OCI-LY7 (cell line): Measurements from ENCODE around the gene RNF17.

ENCODE experiments used
- CTCF ChIP-seq: fragments of 200-600 bp; sonication (generic); conservative IDR thresholded peaks from 2 replicates; pipeline ENCODE4 v1.5.1; 2014; ENCODE audit warnings: mild to moderate bottlenecking, antibody characterized with exemption, low read length, moderate library complexity, mixed read lengths
- EZH2phosphoT487 ChIP-seq: fragments of 200-600 bp; sonication (generic); IDR thresholded peaks from 2 replicates; pipeline ENCODE4 v1.6.1; 2018; ENCODE audit warnings: low read depth, borderline replicate concordance, mild to moderate bottlenecking, mixed run types, antibody characterized with exemption, low read length, moderate library complexity, mixed read lengths

GRCh38 chr13:24892829-24893228 is 128.9 kb downstream of the RNF17 start:
- no peak for TF ChIP-seq CTCF
- no peak for TF ChIP-seq EZH2phosphoT487
